ENCODE data around the gene TOM1.

DNA sequence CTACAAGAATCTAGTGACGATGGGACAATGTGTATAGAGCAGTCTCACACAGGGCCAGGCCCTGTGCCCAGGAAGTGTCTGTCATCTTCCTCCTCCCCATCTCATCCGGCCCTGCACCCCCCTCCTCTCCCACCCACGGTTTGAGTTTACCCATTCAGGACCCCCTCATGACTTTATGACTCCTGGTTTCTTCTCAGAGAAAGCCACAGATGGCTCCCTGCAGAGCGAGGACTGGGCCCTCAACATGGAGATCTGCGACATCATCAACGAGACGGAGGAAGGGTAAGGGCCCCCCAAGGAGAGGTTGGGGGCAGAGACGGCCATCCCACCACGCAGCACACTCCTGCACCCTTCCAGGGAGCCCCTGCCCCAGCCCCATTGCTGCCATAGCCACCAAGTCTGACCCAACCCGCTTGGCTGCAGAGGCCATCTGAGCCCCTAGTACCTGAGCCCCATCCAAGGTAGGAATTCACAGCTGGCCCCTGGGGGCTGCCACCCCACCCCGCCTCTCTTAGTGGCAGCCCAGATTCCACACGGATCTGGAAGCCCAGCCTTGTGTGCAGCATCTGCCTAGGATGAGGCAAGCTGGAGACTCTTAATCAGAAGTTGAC lies 18.1 kb downstream of the TOM1 start:
- TF ChIP-seq POLR2A (IDR thresholded peaks at IDR 0.05; ENCODE audit: low read length) = no peak
- TF ChIP-seq GATA1 (IDR thresholded peaks at IDR 0.05; ENCODE audit: low read depth, low read length) = no peak
